GM10266 (cell line): ENCODE data around the gene FAM168A.

ENCODE experiments used
- DNase-seq: peaks from one replicate; pipeline ENCODE4 v3.0.0; 2012; ENCODE audit errors: extremely low spot score
- TF ChIP-seq, protein P1 (sequence below): IDR thresholded peaks from 2 replicates; pipeline ENCODE4 v1.5.1; 2012; ENCODE audit warnings: mild to moderate bottlenecking, low read depth; ENCODE audit not compliant: control insufficient read depth, insufficient read depth; ENCODE audit errors: missing control alignments

The FAM168A gene

DNA sequence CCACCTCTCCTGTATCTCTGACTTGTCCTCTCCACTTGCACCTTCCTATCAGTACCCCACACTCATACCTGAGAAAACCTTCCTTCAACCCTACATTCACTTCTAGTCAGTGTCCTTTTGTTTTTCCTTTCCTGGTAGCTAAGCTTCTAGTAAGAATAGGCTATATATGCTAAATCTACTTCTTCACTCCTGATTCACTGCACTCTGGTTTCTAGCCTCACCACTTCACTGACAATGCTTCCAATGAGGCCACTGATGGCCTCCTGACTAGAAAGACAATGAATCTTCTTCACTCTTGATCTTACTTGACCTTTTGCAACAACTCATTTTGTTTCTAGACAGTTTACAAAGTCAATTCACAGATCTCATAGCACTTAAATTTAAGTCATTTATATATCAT lies 169.7 kb downstream of the FAM168A start:
- TF ChIP-seq, protein P1, sequence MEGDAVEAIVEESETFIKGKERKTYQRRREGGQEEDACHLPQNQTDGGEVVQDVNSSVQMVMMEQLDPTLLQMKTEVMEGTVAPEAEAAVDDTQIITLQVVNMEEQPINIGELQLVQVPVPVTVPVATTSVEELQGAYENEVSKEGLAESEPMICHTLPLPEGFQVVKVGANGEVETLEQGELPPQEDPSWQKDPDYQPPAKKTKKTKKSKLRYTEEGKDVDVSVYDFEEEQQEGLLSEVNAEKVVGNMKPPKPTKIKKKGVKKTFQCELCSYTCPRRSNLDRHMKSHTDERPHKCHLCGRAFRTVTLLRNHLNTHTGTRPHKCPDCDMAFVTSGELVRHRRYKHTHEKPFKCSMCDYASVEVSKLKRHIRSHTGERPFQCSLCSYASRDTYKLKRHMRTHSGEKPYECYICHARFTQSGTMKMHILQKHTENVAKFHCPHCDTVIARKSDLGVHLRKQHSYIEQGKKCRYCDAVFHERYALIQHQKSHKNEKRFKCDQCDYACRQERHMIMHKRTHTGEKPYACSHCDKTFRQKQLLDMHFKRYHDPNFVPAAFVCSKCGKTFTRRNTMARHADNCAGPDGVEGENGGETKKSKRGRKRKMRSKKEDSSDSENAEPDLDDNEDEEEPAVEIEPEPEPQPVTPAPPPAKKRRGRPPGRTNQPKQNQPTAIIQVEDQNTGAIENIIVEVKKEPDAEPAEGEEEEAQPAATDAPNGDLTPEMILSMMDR, result no peak
- DNase-seq, result no peak

DNA sequence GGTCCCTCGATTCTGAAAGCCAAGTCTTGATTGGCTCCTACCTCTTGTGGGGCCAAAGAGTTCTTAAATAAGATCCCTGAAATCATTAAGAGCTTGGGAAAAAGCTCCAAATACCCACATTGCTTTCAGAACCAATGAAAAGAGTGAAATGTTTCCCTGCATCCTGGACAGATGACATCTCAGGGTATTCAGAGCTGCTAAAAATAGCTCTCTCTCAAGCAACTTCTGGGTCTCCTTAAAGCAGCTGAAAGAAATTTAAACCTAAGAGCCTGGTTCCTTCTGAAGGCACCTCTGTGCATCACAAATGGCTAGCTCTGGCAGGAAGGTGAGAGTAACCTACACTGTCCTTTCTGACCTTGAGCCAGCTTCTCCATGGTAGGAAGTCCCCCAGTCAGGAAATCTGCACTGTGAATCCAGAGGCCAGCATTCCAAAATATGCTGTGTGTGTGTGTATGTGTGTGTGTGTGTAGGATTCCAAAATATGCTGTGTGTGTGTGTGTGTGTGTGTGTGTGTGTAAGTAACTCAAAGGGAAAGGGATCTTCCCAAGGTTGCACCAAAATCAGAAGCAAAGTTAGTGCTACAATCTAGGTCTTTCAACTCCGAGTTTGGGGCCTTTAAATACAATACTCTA lies 171.6 kb downstream of the FAM168A start:
- TF ChIP-seq, protein P1, result no peak
- no peak for DNase-seq

DNA sequence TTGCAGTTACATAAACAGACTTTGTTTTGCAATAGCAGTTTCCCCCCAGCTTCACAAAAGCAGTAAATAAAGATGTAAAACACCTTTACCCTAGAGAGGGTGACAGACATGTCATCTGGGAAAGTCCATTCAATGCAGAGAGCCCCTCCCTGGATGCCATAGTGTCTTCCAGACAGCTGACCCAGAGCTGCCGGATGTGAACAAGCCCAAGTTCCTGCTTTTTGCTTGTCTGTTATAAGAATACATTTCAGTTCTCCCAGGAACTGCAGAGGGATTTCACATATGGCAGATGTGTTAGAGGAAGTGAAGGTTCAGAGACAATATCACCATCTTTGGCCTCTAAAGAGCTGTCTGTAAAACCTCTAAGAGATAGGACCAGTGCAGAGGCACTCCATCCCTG lies 172.8 kb downstream of the FAM168A start:
- TF ChIP-seq, protein P1, result no peak
- DNase-seq, result no peak

DNA sequence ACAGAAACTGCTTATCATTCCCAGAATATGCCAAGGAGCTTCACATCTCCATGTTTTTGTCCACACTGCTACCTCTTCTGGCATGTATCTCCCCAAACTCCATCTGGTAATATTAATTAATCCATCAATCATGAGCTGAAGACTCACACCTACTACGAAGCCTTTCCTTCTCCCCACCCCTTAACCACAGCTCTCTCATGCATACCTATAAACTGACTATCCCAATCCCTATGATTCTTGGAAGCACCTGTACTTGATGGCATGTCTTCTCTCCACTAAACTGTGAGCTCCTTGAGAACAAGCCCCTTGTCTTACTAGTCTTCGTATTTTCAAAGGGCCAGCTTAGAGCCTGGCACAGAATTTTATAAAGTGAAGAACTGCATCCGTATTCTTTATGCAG lies 174.4 kb downstream of the FAM168A start:
- DNase-seq, result no peak
- TF ChIP-seq, protein P1, result no peak

DNA sequence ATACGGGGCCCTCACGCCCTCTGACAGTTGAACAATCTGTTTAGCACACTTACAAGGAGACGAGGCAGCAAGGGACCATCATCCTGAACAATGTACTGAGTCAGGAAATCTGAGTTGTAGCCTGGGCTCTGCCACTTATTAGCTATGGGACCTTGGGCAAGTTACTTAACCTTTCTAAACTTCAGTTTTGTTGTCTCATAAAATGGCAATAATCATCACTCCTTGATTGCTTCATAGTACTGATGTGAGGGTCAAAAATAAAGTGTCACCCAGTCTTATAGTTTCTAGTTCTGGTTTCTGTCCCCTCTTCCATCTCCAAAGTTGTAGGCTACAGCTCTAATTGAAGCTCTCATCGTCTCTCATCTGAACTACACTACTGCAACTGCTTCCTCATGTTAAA lies 175.0 kb downstream of the FAM168A start:
- TF ChIP-seq, protein P1, result no peak
- DNase-seq, result no peak

DNA sequence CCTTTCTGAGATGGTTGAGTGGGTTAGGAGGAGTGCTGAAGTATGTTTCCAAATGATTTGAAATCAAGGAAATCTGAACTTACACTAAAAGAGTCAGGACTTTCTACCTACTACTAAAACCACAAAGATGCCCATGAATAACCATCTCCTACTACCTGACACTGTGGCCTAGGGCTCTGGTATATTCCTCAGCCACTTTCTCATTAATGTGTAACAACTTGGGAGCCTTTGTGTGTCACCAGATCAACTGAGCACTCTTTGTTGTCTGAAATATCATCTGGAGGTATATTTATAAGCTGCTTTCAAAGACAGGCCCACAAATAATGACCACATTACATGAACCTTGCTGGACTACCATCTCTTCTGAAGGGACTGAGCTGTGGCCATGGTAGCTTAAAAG lies 177.8 kb downstream of the FAM168A start:
- TF ChIP-seq, protein P1, result no peak
- no peak for DNase-seq

DNA sequence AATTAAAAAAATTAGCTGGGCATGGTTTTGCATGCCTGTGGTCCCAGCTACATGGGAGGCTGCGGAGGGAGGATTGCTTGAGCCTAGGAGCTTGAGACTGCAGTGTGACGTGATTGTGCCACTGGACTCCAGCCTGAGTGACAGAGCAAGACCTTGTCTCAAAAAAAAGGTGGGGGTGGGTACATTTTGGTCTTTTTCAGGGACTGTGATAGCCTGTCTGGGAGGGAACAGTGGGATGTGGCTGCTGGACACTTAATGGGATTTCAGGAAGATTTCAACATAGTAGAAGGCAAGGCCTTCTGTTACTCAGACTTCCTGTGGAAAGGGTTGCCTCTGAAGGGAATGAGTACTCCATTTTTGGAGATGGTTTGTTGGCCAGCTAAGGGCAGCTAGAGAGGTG lies 181.1 kb downstream of the FAM168A start:
- TF ChIP-seq, protein P1, result no peak
- no peak for DNase-seq
